Activated CD8-positive, alpha-beta memory T cell treated with anti-CD3 and anti-CD28 coated beads, Interleukin-2, amount 50 U/mL, for 24 hours (primary cell): ENCODE data around the gene CLEC16A.
"Not testable (repeated sequence)": the region's sequence is repeated elsewhere in the genome, so short reads cannot be mapped to it uniquely, and the experiment has no call there.

Experiments used
- DNase-seq: peaks from one replicate; pipeline ENCODE4 v3.0.0-alpha.2; 2020; ENCODE audit errors: extremely low read depth

Gene CLEC16A

DNA sequence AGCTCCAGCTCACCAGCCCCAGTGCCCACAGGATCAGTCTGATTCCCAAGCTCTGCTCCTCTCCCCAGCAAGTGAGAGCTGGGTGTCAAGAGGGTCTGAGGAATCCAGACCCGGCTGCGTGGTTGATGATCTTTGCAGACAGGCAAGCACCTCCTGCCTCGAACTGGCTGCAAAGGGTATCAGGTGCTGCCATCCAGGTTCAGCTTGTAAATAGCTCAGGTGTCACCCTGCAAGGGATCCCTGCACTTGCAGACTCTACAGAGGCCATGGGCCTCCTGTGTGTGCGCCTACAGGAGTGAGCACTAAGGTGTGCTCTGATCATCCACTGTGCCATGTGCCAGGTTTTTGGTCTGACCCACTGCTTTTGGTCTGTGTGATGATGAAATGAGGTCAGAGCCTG, 18.3 kb upstream of the CLEC16A start:
- no peak for DNase-seq

DNA sequence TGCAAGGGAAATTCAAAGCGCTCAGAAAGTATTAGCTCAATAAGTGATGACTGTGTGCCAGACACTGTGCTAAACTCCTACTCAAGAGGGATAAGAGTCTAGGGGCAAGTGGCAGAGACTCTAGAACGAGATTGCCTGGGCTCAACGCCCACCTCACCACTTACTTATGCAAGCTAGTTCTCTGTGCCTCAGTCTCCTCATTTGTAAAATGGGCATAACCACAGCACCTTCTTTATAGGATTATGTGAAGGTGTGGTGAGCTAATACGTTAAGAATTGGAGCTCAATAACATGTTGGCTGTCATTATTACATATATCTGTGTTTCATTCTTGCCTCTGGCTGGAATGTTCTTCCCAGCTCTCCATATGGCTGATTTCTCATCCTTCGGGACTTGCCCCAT, 17.5 kb upstream of the CLEC16A start:
- DNase-seq: no peak

DNA sequence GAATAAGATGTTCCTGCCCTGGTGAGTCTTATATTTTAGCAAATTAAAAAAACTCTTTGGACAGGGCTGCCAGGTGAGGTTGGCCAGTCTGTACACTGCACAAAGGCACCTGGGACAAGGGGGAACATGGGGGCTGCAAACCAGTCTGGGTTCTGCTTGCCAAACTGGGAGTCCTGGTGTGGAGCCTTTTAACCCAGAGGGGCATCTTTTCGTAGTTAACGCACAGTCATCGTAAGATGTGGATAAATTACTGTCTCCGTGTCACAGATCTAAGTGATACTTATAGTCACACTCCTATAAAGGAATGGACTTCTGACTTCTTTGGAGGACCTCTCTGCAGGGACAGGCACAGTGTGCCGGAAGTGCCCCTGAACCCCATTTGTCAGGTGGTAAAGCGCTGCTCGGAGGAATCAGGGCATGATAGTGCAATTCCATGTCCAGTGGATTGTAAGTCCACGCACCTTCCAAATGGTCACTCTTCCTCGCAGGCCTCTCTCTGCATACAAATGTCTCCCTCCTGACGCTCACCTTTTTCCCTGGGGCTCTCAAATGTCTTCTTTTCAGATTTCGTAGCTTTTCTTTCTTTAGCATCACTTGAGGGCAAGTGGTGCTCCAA, 16.8 kb upstream of the CLEC16A start:
- no peak for DNase-seq

DNA sequence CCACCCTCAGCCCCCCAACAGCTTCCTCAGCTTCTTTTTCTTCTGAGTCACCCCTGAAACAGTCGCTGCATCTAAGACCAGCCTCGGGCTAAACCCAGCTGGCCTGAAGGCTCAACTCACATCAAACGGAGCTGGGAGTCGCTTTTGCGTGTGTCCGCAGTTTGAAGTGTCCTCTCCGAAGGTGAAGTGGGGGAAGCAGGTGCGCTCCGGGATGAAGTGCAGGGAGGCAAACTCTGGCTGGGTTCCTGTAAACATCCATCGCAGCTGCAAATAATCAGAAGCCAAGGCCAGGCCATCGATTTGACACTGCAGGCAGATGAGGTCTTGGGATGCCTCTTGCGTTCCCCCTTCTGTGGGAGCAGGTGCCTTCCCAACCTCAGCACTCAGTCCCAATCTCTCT, 15.3 kb upstream of the CLEC16A start:
- DNase-seq: not testable (repeated sequence)

DNA sequence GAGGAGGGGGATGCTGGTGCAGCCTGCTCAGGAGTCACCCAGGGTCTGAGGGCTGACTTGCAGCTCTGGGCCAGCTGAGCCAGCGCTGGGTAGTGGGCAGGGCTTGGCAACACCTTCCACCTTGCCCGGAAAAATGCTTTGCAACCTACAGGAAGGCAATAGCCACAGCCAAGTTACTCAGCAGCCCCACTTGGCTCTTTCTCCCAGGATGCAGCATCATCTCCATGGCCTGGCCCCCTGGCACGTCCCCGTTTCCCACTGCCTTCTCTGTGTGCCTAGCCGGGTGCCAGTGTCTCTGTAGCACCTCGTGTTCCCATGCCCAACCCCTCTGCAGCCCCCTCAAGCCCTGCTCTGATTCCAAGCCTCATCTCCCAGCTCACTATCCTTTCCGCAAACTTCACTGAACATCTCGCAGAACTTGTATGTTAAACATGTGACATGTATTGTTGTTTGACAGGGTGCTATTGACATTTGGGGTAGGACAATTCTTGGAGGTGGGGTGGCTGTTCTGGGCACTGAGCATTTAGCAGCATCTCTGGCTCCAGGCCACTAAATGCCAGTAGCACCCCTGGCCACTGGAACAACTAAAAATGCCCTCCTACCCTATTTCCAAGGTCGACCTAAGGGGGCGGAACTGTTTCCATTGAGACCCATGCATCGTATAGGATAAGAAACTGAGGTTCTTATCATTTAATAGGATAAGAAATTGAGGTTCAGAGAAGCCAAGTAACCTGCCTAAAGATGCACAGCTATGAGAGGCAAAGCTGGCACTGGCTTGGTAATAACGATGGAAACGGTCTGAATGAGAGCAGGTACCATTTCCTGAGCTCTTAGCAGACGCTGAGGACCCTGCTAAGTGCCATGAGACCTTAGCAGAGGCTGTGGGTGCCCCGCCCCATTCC, 14.3 kb upstream of the CLEC16A start:
- no peak for DNase-seq

DNA sequence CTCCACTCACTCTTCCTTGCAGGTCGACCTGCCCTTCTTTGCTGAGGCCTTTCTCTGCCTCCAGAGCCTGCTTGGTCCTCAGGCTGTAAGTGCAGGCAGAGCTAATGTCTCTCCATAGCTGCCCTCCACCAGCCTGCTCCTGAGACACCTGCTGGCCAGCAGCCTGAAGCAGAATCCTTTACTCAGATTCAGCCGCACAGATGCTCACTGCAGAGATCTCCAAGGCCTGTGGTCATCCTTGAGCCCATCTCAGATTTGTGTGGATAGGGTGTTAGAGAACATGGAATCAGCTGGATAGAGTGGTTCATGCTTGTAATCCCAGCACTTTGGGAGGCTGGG, 13.6 kb upstream of the CLEC16A start:
- DNase-seq: no peak

DNA sequence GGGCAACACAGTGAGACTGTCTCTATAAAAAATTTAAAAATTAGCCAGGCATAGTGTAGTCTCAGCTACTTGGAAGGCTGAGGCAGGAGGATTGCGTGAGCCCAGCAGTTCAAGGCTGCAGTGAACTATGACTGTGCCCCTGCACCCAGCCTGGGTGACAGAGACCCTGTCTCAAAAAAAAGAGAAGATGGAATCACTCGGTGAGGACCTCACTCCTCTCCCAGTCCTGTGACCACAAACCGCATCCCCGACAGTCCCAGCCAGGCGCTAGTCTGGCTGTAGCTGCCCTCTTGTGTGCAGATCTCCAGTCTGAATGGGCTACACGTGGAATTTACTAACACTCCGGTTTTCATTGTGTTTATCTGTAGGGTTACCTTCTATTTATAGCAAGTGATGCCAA, 13.2 kb upstream of the CLEC16A start:
- DNase-seq: no peak

DNA sequence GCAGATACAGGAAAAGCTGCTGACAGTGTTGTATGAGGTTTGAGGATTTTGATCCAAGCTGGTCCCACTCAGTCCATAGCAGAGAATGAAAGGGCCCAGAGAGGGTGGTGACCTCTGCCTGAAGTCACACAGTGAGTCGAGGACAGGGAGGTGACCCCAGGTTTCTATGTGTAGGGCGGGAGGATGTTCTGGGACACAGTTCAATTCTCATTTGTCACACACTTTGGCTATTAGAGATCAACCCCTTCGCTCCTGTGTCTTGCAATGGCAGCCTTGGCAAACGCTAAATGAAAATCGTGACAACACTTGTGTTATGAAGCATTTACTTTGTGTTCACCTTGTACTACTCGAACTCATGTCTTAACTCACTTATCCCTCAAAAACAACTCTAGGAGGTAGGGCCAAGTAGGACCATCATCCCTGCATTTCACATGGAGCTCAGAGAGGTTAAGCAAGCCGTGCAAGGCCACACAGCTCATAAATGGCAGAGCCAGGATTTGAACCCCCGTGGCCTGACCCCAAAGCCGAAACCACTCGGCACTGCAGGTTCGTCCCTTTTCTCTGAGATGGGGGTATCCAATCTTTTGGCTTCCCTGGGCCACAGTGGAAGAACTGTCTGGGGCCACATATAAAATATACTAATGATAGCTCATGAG, 12.3 kb upstream of the CLEC16A start:
- no peak for DNase-seq

DNA sequence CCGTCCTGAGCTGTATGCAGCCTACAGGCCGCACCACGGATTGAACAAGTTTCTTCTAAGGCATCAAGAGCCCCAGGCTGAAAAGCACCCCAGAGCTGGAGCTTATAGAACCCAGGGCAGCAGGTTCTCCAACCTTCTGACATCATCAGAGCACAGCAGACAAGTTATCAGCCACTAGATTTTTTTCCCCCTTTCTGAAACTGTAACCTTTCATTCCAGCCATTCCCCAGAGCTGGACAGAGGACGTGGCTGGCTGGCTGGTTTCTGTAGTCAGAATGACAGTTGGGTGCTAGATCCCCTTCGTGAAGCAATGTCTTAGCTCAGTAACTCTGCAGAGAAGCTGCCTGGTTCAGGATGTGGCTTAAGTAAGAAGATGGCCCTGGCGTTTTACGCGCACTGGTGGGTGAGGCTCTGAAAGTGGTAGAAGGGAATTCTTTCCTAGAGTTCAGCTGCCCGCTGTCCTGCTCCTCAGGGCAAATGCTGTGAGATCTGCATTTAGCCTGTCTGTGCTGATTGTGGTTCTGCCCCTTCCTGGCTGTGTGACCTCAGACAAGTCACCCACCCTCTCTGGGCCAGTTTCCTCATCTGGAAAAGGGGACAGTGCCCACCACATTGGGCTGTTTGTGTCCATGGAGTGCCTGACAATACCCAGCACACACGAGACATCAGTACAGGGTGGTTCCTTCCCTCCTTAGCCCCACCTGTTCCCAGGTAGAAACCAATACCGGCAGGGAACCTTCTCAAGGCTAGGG, 11.2 kb upstream of the CLEC16A start:
- no peak for DNase-seq

DNA sequence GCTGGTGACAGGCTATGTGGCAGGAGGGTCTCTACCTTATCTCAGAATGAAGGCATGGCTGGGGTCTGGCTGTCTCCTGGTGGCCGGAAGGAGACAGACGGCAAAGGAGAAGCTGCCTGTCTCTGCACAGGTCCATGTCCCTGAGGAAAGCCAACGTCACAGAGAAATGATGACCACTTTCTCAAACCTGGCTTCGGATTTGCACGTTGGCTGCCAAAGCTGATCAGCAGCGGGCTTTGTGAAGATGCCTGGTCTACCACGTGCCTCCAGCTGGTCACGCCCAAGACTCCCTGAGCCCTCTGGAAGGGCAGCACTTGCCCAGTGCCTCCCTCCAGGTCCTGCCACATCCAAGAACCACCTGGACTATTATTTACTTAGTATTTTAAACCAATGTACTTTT, 10.5 kb upstream of the CLEC16A start:
- DNase-seq: no peak

DNA sequence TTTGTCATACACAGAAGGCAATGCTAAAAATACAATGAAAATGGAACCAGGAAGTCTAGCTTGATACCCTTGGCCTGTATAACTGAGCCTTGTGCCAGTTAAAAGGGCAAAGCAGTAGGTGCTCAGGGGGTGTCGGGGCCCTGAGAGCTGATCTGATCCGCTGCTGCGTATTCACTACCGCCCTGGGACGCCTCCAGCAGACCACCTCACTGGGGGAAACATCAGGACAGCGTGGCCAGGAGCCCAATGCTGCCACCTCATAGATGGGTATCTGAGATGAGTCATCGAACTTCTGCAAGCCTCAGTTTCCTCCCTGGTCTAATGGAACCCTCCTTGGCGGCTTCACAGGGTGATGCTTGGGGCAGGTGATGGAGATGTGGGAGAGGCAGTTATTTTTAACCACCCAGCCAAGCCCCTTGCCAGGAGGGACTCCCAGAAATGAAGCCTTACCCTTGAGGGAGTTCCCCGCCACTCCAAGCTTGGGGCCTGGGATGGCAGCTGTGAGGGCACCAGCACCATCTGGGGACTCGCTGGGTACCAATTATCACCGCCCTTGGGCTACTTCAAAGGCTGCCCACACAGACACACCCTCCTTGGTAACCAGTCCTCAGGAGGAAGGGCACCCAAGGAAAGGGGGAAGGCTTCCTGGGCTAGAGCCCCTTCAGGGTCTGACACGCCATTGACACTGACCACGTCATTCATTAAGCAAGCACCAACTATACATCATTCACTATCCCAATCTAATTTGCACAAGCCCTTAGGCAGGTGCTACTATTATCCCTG, 9.8 kb upstream of the CLEC16A start:
- no peak for DNase-seq

DNA sequence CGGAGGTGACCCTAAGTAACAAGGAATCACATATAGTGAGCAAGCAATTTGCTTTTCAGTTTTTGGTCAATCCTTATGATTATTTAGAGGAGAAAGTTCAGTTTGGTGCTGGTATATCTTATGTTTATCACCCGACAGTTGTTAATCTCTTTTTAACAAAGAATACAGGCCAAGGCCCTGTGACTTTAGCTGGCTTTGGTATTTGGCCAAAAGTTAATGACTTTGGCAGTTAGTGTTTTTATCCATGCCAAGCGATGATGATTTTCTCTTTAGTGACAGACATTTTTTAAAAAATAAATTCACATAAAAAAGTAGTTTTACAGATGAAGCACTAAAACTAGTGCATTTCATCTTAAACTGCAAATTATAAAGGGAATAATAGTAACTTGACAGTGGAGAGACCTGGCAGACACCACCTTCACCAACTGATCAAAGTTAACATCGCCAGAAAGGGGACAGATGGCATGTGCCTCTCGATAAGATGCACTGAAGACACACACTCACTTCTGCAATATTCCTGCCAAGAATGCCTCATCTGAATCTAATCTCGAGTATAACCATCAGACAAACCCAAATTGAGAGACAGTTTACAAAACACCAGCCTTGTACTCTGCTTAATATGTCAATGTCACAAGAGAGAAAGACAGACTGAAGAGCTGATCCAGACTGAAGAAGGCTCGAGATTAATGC, 9.0 kb upstream of the CLEC16A start:
- no peak for DNase-seq

DNA sequence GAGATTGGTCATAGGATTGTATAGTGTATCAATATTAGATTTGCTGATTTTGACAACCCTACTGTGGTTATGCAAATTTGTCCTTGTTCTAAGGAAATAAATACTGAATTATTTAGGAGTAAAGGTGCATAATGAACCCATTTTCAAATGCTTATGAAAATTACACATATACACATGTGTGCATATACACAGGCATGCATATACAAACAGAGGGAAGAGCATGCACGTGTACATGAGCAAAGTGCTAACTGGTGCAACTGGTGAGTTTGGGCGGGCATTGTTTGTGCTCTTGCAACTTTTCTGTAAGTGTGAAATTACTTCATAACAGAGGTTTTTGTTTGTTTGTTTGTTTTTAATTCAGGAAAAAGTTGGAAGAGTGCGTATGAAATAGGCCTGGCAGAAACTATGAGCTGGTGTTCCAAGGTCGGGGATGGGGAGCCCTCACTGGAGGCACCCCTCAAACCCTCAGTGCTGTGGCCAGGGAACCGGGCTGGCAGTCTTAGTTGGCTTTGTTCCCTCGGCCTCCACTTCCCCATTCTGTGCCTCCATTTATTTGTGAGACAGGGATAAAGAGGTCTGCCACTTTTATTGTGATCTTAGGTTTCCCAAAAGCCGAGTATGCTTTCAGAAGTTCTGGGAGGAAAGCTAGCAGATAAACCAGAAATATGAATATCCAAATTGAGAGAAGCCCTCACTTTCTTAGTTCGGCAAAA, 7.9 kb upstream of the CLEC16A start:
- DNase-seq: no peak

DNA sequence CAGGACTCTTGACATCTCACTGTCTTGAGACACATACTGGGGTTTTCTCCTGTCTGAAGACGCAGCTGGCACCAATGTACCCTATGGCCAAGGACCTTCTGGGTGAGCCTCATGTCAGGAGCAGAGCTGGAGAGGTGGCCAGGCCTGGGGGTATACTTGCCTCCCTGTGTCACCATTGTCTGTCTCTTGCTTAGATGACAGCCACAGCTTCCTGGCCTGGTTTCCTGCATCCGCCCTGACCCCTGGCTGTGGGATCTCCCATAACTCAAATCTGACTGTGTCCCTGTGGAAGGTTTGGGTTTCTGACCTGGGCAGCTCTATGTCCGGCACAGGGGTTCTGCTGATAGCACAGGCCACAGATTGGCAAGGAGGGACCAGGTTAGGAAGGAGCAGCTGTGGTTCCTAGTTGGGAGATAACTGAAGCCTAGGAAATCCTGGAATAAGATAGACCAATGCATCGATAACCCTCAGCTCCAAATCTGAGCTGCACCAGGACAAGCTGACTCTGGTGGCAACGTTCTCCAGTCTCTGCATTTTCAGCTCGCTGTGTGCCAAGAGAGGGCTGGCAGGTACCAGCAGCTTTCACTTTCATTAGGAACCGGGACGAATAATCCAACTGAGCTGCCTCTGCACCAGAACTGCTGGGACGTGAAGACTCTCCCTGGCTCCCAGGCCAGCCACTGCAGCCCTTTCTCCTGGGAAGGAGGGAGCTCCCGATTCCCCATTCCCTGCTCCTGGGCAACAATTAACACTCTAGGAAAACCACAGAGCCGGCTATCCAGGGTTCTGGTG, 7.1 kb upstream of the CLEC16A start:
- DNase-seq: no peak

DNA sequence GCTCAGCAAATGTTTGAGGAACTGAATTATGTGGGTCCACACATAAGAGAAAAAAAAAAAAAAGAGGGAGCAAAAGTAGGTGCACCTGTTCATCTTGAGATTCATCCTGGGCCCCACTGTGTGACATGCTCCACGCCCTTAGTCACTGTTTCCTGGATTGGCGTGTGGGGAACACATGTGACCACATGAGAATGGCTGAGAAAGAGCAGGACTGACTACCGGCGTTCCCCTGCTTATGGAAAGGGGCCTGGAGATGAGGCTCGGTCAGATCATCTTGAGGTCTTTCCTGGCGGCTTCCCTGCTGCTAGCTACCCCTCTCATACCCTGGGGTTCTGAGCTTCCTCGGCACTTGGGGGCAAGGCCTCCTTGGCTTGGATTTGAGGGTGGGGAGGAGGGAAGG, 6.0 kb upstream of the CLEC16A start:
- DNase-seq: no peak

DNA sequence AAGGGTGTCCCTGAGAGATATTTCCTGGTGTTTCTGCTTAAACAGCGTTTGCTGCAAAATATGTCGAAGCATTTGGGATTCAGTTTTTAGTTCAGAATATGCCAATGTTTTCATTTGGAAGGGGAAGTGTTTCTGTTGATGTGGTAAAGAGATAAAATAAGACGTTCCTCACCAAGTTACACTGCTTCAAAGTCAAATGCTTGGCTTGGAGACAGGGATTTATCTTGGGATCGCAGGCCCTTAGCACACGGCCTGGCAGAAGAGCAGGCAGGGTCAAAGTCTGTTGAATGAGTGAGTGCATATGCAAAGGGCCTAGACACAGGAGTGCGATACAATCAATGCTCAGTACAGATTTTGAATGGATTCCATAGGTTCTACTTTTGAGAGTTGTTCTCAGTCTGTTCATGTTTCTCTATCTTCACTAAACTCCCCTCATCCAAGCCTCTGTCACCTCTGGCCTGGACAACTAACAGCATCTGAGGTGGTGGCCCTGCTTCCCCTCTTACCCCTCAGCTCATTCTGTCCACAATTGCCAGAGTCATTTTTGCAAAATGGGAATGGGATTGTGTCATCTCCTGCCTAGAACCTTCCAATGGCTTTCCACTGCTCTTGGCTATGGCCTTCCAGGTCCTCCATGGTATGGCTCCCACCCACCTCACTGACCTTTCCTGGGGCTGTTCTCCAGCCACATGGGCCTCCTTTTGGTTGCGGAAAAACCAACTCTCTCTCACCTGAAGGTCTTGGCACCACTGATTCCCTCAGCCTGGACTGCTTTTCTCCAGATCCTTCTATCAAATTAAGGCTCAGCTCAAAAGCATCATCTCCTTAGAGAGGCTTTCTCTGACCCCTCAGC, 5.3 kb upstream of the CLEC16A start:
- no peak for DNase-seq

DNA sequence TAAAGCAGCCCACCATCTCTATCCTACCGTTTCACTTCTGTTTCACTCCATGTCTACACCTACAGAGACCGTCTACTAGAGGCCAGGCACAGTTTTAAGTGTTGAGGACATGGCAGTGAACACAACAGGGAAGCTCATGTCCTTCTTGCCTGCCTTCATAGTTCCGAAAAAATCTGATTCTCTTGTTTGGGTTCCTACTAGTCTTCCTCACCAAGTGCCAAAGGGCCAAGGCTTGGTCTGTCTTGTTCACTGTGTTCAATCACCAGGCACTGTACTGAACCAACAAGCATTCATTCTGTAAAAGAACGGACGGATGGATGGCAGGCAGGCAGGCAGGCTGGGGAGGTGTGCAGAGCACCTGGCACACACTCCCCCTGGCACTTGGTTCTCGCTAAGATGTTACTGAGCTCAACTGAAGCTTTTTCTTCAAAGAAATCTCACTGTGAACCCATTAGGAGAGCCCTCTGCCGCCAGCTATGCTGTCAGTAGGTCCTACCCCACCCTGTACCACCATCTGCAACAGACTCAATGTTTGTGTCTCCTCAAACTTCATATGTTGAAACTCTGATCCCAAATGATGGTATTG, 4.6 kb upstream of the CLEC16A start:
- no peak for DNase-seq

DNA sequence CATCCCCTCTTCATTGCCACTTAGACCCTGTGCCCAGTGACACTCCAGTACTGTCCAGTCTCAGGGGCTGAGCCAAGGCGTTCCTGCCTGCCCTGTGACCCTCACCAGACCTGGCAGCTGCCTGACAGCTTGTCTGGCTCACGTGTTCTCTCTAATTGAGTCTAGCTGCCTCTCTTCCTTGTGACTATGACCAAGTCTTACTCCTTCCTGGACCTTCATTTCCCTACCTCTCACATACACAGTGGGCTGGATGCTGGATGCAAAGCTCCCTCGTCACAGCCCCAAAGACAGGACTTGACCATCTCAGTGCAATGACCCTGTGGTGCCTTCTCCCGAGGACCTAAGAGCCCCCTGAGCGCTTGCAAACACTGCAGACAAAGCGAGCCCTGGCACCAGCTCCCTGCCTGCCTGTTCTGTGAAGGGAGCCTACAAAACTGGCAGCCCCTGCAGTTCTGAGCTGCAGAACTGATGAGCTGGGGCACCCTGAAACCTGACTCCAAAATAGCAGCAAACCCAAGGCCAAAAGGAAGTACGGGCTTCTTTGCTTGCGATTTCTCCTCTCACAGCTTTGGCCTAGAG, 3.8 kb upstream of the CLEC16A start:
- DNase-seq: no peak
